ENCODE measurements around the gene HPS4. TPM values are rescaled to one million over a fixed set of nuclear protein-coding genes. Genes with fewer than 3 reads are reported as not detected.
"Not testable (repeated sequence)": the region's sequence is repeated elsewhere in the genome, so short reads cannot be mapped to it uniquely, and the experiment has no call there.

The HPS4 gene
- total RNA-seq, 1 experiment from 2014 or later = 48.1 TPM

- TF ChIP-seq ZNF425 (CRISPR knock-in tag; conservative IDR thresholded peaks at IDR 0.05) = no peak
- TF ChIP-seq GTF2I (CRISPR knock-in tag; conservative IDR thresholded peaks at IDR 0.05) = no peak
- no peak for TF ChIP-seq FOXK1 (CRISPR knock-in tag; IDR thresholded peaks at IDR 0.05)
- no peak for TF ChIP-seq ZMAT4 (CRISPR knock-in tag; IDR thresholded peaks at IDR 0.05)
Measured at GRCh38 chr22:26442086-26442756, 41.4 kb downstream of the HPS4 start (continued).

GRCh38 chr22:26439559-26439958 lies 44.0 kb downstream of the HPS4 start:
- ATAC-seq (no peak), DNase-seq (ENCODE audit: low spot score) (no peak)
- TF ChIP-seq GRHL2 (CRISPR knock-in tag; IDR thresholded peaks at IDR 0.05; ENCODE audit: insufficient replicate concordance, severe bottlenecking) (no peak), TP53 (CRISPR knock-in tag; IDR thresholded peaks at IDR 0.05) (no peak), CBFB (CRISPR knock-in tag; IDR thresholded peaks at IDR 0.05; ENCODE audit: low read depth) (no peak), HMGXB4 (CRISPR knock-in tag; IDR thresholded peaks at IDR 0.05) (no peak), SMAD3 (CRISPR knock-in tag; IDR thresholded peaks at IDR 0.05; ENCODE audit: borderline replicate concordance) (no peak), ZNF317 (CRISPR knock-in tag; IDR thresholded peaks at IDR 0.05; ENCODE audit: borderline replicate concordance, low read depth) (no peak), FOXP1 (CRISPR knock-in tag; IDR thresholded peaks at IDR 0.05; ENCODE audit: borderline replicate concordance) (no peak), PRDM15 (CRISPR knock-in tag; IDR thresholded peaks at IDR 0.05) (no peak), TCF7 (CRISPR knock-in tag; IDR thresholded peaks at IDR 0.05; ENCODE audit: low read depth) (no peak), KAT7 (CRISPR knock-in tag; IDR thresholded peaks at IDR 0.05; ENCODE audit: borderline replicate concordance) (no peak), SP1 (CRISPR knock-in tag; conservative IDR thresholded peaks at IDR 0.05) (no peak), TEAD1 (CRISPR knock-in tag; IDR thresholded peaks at IDR 0.05) (no peak), SOX15 (CRISPR knock-in tag; IDR thresholded peaks at IDR 0.05) (no peak), ZBTB21 (CRISPR knock-in tag; IDR thresholded peaks at IDR 0.05; ENCODE audit: borderline replicate concordance) (no peak), RELA (CRISPR knock-in tag; IDR thresholded peaks at IDR 0.05; ENCODE audit: borderline replicate concordance) (no peak), FOXK1 (CRISPR knock-in tag; IDR thresholded peaks at IDR 0.05) (no peak)
- ChIA-PET CTCF (interaction anchor here (1.0 kb wide), 1 partner anchor 22 kb away, joined by 4 read pairs; no protein-coding TSS in a partner anchor), POLR2A (no interaction called here)
- H3K27ac Mint-ChIP-seq = no peak overlapping the region
- 0 out of 2 replicates have a peak, but pooled peaks cover under 1% of the 10 kb centered on the region for H3K36me3 Mint-ChIP-seq
- H3K27me3 Mint-ChIP-seq (ENCODE audit: low read depth) = no peaks in the 10 kb centered on the region
- no peak overlapping the region for H3K4me3 Mint-ChIP-seq
- no peaks in the 10 kb centered on the region for H3K9me3 Mint-ChIP-seq
- peaks cover 5% of the 10 kb centered on the region for H3K4me1 Mint-ChIP-seq

GRCh38 chr22:26438776-26439175 lies 44.8 kb downstream of the HPS4 start:
- H3K36me3 Mint-ChIP-seq; POLR2A ChIA-PET; DNase-seq (ENCODE audit: low spot score); H3K27me3 Mint-ChIP-seq (ENCODE audit: low read depth); H3K9me3 Mint-ChIP-seq; H3K4me1 Mint-ChIP-seq; H3K4me3 Mint-ChIP-seq; ATAC-seq: not testable (repeated sequence)
- CTCF ChIA-PET = interaction anchor here (1.4 to 1.5 kb wide), 2 partner anchors 23 to 45 kb away, joined by 5 to 7 read pairs; partner anchors contain the start of genes HPS4 and SRRD
- peak overlapping the region; percentile 45; the same call in 1 of the 2 replicates for H3K27ac Mint-ChIP-seq

Measured in WTC11 (cell line).